ENCODE data around the gene PLXDC2.

DNA sequence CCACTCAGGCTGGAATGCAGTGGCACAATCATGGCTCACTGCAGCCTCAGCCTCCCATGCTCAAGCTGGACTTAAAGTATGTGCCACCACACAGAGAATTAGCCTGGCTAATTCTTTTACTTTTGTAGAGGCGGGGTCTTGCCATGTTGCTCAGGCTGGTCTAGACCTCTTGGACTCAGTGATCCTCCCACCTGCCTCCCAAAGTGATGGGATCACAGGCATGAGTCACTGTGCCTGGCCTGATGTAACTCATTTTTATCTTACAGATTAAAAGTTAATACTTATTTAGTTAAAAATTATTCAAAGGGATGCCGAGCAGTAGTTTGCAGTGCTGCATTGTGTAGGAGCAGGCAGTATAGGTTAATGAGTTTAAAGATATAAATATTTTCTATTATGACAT lies 12.6 kb upstream of the PLXDC2 start:
- no peak for TF ChIP-seq JUNB (IDR thresholded peaks at IDR 0.05; ENCODE audit: unreplicated experiment)
- TF ChIP-seq, protein P1, sequence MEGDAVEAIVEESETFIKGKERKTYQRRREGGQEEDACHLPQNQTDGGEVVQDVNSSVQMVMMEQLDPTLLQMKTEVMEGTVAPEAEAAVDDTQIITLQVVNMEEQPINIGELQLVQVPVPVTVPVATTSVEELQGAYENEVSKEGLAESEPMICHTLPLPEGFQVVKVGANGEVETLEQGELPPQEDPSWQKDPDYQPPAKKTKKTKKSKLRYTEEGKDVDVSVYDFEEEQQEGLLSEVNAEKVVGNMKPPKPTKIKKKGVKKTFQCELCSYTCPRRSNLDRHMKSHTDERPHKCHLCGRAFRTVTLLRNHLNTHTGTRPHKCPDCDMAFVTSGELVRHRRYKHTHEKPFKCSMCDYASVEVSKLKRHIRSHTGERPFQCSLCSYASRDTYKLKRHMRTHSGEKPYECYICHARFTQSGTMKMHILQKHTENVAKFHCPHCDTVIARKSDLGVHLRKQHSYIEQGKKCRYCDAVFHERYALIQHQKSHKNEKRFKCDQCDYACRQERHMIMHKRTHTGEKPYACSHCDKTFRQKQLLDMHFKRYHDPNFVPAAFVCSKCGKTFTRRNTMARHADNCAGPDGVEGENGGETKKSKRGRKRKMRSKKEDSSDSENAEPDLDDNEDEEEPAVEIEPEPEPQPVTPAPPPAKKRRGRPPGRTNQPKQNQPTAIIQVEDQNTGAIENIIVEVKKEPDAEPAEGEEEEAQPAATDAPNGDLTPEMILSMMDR (conservative IDR thresholded peaks at IDR 0.05; ENCODE audit: low read depth in 2 of 2) = no peak
